Measurements from ENCODE around the gene P2RX7. TPM values are rescaled to one million over a fixed set of nuclear protein-coding genes. Genes with fewer than 3 reads are reported as not detected.
A peak's percentile ranks its signal among the peaks of the same experiment; 100 is the strongest.
"Not testable (repeated sequence)": the region's sequence is repeated elsewhere in the genome, so short reads cannot be mapped to it uniquely, and the experiment has no call there.

P2RX7 gene
- total and polyA plus RNA-seq, 8 donors = 1.5 to 25.6 (median 2.1) TPM

DNA sequence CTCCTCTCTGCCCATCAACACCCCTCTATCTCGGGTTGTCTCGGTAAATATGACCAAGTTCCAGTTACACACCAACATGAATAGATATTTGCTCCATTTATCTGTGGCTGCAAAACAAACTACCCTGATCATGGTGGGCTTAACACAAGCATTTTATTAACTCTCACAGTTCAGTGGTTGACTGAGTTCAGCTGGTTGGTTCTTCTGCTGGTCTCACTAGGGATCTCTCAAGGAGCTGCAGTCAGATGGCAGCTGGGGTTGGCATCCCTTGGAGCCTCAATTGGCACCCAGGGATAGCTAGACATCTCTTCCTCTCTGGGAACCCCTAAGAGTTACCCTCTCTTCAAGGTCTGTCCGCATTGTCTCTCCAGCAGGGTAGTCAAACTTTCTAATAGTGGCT is 25.4 kb downstream of the P2RX7 start:
- intact Hi-C loops (cut with DNase I) = no loop called here

DNA sequence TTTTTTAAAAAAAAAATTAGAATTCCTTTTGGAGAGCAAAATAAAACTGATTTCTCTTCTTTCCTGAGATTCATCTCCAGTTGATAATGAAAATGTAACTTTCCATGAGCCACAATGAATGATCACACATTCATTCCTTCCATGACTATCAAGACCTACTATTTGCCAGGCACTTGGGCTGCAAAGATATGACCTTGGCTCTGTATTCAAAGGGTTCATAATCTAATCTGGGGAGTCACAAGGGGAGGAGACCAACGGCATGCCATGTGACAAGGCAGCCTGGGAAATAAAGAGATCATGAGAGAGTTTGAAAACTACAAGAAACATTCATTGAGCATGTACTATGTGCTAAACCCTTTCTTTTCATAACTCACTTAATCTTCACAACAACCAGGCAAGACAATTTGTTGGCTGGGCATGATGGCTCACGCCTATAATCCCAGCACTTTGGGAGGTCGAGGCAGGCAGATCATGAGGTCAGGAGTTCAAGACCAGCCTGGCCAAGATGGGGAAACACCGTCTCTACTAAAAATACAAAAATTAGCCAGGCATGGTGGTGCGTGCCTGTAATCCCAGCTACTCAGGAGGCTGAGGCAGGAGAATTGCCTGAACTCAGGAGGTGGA is 26.2 kb downstream of the P2RX7 start:
- intact Hi-C loops (cut with DNase I); H3K27me3 ChIP-seq; H3K4me3 ChIP-seq; ATAC-seq; DNase-seq: not testable (repeated sequence)
- H3K36me3 ChIP-seq = peaks cover 0 to 69% of the 10 kb centered on the region in 2 donors
- peaks cover 0 to 11% of the 10 kb centered on the region in 2 donors for H3K4me1 ChIP-seq
- H3K9me3 ChIP-seq = peaks cover 0 to 10% of the 10 kb centered on the region in 2 donors
- peak overlapping the region in 1 of 2 donors; percentile 45 for H3K27ac ChIP-seq

More for the DNA sequence above, 25.4 kb downstream of the P2RX7 start:
- Histone ChIP-seq H3K27me3 (no peaks in the 10 kb centered on the region), H3K27ac (no peak overlapping the region), H3K4me3 (no peak overlapping the region), H3K4me1 (peaks cover 0 to 11% of the 10 kb centered on the region in 2 donors), H3K36me3 (peaks cover 0 to 65% of the 10 kb centered on the region in 2 donors), H3K9me3 (peaks cover 0 to 10% of the 10 kb centered on the region in 2 donors)
- TF ChIP-seq, protein P1, sequence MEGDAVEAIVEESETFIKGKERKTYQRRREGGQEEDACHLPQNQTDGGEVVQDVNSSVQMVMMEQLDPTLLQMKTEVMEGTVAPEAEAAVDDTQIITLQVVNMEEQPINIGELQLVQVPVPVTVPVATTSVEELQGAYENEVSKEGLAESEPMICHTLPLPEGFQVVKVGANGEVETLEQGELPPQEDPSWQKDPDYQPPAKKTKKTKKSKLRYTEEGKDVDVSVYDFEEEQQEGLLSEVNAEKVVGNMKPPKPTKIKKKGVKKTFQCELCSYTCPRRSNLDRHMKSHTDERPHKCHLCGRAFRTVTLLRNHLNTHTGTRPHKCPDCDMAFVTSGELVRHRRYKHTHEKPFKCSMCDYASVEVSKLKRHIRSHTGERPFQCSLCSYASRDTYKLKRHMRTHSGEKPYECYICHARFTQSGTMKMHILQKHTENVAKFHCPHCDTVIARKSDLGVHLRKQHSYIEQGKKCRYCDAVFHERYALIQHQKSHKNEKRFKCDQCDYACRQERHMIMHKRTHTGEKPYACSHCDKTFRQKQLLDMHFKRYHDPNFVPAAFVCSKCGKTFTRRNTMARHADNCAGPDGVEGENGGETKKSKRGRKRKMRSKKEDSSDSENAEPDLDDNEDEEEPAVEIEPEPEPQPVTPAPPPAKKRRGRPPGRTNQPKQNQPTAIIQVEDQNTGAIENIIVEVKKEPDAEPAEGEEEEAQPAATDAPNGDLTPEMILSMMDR (IDR thresholded peaks at IDR 0.05) = no peak
- no peak for DNase-seq
- ATAC-seq = no peak

DNA sequence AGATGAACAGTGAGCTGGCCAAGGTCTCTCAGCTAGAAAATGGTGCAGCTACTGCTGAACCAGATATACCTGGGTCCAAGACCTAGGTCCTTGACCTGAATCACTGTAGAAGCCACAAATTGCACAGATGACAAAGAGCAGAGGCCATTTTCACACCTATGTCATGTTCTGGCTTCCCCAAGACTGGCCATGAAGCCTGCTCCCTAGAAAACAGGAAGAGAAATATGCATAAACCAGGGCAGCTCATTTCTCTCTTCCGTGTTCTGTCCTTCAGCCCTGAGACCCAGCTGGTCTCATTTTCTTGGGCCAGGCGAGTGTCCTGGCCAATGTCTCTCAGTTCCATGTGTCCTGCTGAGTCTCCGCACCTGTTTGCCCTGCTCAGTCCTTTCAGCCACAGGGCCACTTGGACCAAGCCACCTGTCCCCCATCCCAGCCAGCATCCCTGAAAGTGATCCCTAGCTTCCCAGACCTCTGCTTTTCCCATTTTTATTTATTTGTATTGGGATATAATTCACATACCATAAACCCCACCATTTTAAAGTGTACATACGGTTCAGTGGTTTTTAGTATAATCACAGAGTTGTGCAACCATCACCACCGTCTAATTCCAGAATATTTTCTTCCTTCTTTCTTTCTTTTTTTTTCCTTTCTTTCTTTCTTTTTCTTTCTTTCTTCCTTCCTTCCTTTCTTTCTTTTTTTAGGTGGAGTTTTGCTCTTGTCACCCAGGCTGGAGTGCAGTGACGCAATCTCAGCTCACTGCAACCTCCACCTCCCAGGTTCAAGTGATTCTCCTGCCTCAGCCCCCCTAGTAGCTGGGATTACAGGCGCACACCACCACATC is 27.0 kb downstream of the P2RX7 start:
- ATAC-seq = peak; percentile 37
- intact Hi-C loops (cut with DNase I) = no loop called here
- Histone ChIP-seq H3K27ac (peak overlapping the region in 1 of 2 donors; percentile 45), H3K36me3 (peaks cover 0 to 76% of the 10 kb centered on the region in 2 donors), H3K9me3 (peaks cover 0 to 10% of the 10 kb centered on the region in 2 donors), H3K4me1 (peaks cover 0 to 11% of the 10 kb centered on the region in 2 donors), H3K27me3 (no peaks in the 10 kb centered on the region), H3K4me3 (no peak overlapping the region)
- TF ChIP-seq, protein P1 (IDR thresholded peaks at IDR 0.05) = no peak
- no peak for DNase-seq

DNA sequence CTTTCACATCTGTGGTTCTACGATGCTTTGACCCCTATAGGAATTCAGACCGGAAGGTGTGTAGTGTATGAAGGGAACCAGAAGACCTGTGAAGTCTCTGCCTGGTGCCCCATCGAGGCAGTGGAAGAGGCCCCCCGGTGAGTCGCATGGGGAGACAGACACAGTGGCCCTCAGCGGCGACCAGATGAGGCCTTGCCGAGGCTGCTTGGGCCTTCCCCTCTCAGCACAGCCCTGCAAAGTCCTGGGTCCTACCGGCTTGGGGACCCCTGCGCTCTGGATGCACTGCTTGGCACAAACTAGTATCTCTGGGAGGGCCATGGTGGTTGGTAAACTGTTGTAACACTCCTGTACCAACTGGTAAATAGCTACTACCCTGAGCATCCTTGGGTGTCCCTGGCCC is 29.7 kb downstream of the P2RX7 start:
- Histone ChIP-seq H3K4me3 (no peak overlapping the region), H3K4me1 (peaks cover 0 to 11% of the 10 kb centered on the region in 2 donors), H3K27ac (no peak overlapping the region), H3K27me3 (no peaks in the 10 kb centered on the region), H3K36me3 (peaks cover 0 to 71% of the 10 kb centered on the region in 2 donors), H3K9me3 (peaks cover 0 to 10% of the 10 kb centered on the region in 2 donors)
- intact Hi-C loops (cut with DNase I) = no loop called here
- ATAC-seq = no peak
- no peak for DNase-seq
- TF ChIP-seq, protein P1 (IDR thresholded peaks at IDR 0.05) = no peak

DNA sequence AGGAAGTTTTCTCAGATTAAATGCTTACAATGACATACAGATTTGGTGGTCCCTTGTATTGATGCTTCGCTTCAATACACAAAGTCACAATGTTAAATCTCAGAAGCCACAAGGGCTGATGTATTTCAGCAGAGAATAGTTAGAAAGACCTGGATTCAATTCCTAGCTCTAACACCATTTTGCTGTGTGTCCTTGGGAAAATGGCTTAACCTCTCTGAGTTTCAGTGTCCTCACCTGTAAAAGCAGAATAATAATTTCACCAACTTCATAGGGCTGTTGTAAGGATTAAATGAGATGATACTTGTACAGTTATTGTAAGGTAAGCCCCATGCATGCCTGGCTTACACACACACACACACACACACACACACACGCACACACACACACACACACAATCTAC is 30.3 kb downstream of the P2RX7 start:
- Histone ChIP-seq H3K27ac (no peak overlapping the region), H3K9me3 (peaks cover 0 to 6% of the 10 kb centered on the region in 2 donors), H3K4me3 (no peak overlapping the region), H3K36me3 (peaks cover 0 to 65% of the 10 kb centered on the region in 2 donors), H3K4me1 (peaks cover 0 to 11% of the 10 kb centered on the region in 2 donors), H3K27me3 (no peaks in the 10 kb centered on the region)
- ATAC-seq (no peak), DNase-seq (no peak)
- intact Hi-C loops (cut with DNase I) = no loop called here
- TF ChIP-seq, protein P1 (IDR thresholded peaks at IDR 0.05) = no peak

DNA sequence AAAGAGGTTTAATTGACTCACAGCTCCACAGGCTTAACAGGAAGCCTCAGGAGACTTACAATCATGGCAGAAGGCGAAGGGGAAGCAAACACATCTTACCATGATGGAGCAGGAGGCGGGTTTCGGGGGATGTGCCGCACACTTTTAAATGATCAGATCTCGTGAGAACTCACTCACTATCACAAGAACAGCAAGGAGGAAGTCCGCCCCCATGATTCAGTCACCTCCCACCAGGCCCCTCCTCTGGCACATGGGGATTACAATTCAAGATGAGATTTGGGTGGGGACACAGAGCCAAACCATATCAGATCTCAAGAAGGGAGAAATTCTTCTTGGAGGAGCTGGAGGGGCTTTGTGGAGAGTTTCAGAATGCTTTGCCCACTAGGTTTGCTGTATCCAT is 32.2 kb downstream of the P2RX7 start:
- H3K4me3 ChIP-seq; H3K27me3 ChIP-seq; H3K4me1 ChIP-seq; DNase-seq; H3K27ac ChIP-seq; intact Hi-C loops (cut with DNase I); H3K9me3 ChIP-seq; ATAC-seq: not testable (repeated sequence)
- peaks cover 0 to 57% of the 10 kb centered on the region in 2 donors for H3K36me3 ChIP-seq

All from left lung (tissue), 10 donors.